ENCODE results near the gene FGFR3.

DNA sequence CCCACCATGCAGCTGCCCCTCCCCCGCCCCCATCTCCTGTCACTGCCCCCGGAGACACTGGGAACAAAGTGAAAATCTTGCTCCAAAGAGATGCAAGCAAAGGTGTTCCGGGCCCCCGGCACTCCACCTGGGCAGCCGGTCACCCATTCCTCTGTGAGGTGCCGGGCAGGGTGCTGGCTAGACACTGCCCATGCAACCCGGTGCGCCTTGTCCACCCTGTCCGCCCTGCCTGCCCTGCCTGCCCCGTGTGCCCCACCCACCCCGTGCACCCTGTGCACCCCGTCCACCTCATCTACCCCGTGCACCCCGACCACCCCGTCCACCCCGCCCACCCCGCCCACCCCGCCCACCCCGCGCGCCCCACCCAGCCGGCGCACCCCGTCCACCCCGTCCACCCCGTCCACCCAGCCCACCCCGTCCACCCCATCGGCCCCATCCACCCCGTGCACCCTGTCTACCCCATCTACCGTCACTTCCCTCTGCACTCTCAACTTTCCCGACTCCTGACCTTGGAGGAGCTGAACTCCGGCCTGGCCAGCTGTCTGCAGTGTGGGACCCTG lies 31.9 kb upstream of the FGFR3 start:
- TF ChIP-seq CTCF (conservative IDR thresholded peaks at IDR 0.05 in 1 of 2, IDR thresholded peaks at IDR 0.05 in 1 of 2; ENCODE audit: extremely low read depth in 1 of 2, insufficient read depth in 1 of 2, low read depth in 1 of 2, low read length in 2 of 2) = no peak
- TF ChIP-seq EZH2 (IDR thresholded peaks at IDR 0.05; ENCODE audit: borderline replicate concordance, low read length) = no peak

All from mammary epithelial cell (primary cell).